ENCODE measurements around the gene AHSP.

DNA sequence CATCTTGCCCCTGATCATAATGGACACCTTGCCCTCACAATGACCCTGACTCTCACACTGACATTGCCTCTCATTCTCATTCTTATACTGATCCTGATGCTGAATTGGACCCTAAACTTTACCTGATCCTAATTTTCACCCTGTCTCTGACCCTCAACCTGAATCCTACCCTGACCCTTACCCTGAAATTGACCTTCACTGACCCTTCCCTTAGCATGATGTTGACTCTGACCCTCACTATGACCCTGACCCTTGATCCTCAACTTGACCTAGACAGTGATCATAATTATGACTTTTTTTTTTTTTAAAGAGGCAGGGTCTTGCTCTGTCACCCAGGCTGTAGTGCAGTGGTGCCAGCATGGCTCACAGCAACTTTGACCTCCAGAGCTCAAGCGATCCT, 3.4 kb downstream of the AHSP start:
- TF ChIP-seq POLR2A (IDR thresholded peaks at IDR 0.05; ENCODE audit: low read depth, low read length) (no peak), NFIC (IDR thresholded peaks at IDR 0.05; ENCODE audit: low read depth, low read length) (no peak)
- TF ChIP-seq, protein P1, sequence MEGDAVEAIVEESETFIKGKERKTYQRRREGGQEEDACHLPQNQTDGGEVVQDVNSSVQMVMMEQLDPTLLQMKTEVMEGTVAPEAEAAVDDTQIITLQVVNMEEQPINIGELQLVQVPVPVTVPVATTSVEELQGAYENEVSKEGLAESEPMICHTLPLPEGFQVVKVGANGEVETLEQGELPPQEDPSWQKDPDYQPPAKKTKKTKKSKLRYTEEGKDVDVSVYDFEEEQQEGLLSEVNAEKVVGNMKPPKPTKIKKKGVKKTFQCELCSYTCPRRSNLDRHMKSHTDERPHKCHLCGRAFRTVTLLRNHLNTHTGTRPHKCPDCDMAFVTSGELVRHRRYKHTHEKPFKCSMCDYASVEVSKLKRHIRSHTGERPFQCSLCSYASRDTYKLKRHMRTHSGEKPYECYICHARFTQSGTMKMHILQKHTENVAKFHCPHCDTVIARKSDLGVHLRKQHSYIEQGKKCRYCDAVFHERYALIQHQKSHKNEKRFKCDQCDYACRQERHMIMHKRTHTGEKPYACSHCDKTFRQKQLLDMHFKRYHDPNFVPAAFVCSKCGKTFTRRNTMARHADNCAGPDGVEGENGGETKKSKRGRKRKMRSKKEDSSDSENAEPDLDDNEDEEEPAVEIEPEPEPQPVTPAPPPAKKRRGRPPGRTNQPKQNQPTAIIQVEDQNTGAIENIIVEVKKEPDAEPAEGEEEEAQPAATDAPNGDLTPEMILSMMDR (IDR thresholded peaks at IDR 0.05 in 2 of 3, conservative IDR thresholded peaks at IDR 0.05 in 1 of 3; ENCODE audit: control insufficient read depth in 2 of 3, extremely low read depth in 1 of 3, insufficient read depth in 1 of 3, low read depth in 3 of 3, low read length in 3 of 3): no peak

Measured in GM12878 (cell line).